ENCODE data around the gene ZNF488.
"Not testable (repeated sequence)": the region's sequence is repeated elsewhere in the genome, so short reads cannot be mapped to it uniquely, and the experiment has no call there.

The ZNF488 gene

DNA sequence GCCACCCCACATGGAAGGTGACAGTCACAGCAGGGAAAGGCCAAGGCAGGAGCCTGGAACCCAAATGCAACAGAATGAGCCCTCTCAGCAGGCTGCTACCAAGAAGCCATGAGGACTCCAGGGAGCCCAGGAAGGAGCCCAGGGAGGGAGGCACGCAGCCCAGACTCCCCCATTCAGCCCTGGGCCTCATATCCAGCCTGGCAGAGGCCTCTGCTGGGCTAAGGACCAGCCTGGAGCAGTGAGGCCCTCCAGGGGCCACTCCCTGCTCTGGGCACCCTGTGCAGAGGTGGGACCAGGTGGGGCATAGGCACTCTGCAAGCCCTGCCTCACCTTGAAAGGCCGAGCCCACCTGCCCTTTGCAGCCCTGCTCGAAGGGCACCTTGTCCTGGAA lies 25.8 kb upstream of the ZNF488 start:
- no peak for DNase-seq (ENCODE audit: low read depth in 4 of 4, low spot score in 1 of 4)

DNA sequence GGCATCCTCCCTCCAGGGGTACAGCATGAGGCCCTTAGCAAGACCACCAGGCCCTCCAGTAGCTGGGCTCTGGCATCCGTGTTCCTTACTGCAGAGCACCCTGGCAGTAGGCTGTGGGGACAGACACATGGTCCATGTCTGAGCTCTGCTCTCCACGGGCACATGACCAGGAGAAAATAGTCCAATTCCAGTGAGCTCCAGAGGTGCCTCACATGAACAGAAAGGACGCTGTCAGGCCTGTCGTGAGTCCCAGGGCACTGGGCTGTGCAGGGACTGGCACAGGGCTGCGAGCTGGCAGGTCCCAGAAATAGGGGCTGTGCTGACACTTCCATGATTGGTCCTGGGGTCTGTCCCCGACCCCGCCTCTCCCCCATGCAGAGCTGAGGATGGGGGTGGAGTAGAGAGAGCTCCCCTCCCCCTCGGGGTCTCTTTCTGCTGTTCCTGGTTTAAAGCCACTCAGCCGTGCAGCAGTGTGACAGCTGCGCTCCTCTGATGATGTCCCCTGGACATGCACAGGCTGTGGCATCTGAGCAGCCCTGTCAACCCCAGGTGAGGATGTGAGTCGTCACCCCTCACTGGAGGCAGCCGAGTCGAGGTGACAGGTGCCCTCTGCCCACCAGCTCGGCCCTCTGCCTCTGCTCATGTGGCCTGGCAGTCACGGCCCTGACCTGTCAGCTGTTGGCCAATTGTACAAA lies 25.2 kb upstream of the ZNF488 start:
- DNase-seq (ENCODE audit: low read depth in 4 of 4, low spot score in 1 of 4) = no peak

DNA sequence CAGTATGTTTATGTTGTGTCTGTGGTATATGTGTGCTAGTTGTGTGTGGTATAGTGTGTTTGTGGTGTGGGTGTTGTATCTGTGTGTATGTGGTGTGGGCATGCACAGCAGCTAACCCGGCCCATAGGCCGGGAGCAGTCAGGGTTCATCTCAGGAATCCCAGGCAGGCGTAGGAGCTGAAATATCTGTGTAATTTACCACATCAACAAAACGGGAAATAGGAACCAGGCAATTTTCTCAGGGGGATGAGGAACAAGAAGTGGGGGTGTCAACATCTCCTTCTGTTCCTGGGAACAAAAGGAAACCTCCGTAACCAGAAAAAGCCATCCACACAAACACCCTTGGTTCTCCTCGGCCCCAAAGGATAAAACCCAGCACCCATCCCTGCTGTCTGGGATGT lies 24.5 kb upstream of the ZNF488 start:
- DNase-seq (ENCODE audit: low read depth in 4 of 4, low spot score in 1 of 4) = no peak

DNA sequence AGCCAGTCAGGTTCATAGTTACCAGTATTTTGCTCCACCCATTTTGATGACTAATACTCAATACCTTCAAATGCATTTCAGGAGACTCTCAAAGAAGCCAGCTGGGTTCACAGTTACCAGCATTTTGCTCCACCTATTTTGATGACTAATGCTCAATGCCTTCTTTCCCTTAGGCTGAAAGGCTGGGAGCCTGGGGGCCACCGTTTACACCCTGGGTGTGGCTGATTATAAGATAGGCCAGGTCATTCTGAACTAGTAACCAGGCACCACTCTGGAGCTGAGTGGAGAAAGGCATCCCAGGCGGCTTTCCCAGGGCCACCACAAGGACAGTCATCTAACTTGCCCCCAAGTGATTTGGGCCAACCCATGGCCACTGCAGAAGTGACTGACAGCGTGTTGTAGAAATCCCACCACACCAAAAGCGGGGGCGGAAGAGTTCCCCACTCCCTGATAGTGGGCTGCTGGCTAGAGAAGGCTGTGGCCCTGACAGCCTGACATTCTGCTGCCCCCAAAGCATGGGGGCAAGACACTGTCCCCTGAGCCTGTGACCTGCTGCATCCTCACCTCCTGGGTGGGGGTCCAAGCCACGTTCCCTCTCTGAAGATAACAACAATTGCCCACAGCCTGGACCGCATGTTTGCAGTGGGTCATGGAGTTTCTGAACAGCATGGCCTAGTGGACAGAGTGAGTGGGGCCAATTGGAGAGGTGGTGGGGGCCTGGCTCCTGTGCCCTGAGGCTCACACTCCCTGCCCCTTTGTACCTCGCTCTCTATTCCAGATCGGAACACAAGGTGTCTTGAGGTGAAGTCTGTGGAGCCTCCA lies 23.0 kb upstream of the ZNF488 start:
- DNase-seq (ENCODE audit: low read depth in 4 of 4, low spot score in 1 of 4) = no peak

DNA sequence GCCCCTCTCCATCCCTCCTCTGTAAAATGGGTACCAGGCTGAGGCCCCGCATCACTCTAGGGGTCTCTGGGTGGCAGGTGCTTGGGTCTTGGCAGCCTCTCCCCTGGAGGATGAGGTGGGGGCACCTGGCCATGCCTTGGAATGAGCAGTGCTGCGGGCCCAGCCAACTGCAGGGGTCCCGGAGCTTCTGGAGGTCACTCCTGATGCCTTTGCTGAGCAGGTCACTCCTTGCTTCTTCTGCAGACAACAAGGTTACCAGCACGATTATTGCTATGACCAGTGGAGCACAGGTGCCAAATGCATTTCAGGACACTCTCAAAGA lies 22.4 kb upstream of the ZNF488 start:
- no peak for DNase-seq (ENCODE audit: low read depth in 4 of 4, low spot score in 1 of 4)

DNA sequence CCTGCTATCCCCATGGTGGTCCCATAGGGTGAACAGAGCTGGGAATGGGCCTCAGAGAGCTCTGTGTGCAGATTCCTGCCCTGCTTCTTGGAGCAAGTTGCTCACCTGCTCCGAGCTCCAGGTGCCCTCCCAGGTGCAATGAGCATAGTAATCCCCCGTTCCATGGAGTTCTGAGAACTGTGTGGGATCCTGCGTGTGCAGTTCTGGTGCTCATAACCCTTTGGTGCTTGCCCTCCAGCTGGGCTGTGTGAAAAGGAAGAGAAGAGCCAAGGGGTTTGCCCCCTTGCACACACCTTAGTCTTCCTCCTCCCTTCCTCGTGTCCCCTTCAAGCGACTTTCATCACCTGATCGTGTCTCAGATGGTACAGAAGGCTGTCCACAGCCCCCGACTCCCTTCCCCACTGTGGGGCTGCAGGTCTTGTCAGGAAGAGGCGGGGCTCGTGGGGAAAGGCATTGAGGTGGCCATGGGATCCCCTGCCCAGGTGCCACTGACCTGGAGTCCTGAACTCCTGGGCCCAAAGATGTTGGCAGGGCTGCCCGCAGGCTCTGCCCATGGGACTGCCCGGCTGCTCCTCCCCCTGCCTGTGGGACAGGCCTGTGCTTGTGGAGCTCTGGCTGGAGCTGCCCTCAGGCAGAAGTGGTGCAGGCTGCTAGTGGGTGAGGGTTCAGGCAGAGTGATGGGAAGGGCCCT lies 21.9 kb upstream of the ZNF488 start:
- no peak for DNase-seq (ENCODE audit: low read depth in 4 of 4, low spot score in 1 of 4)

DNA sequence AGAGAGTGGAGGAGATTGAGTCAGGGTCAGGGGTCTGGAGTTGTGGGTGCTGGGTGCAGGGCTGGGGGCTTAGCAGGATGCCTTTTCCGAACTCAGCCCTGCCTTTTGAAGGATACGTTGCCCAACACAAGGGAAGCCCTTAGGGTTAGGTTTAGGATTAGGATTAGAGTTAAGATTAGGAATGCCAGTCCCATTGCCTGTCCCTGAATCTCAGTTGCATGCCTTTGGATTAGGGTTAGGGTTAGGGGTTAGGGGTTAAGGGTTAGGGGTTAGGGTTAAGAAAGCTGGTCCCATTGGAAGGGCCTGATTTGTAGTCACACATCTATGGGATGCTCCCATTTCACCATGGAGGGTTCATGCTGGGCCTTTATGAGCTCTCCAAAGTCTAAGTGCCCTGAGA lies 20.8 kb upstream of the ZNF488 start:
- no peak for DNase-seq (ENCODE audit: low read depth in 4 of 4, low spot score in 1 of 4)

DNA sequence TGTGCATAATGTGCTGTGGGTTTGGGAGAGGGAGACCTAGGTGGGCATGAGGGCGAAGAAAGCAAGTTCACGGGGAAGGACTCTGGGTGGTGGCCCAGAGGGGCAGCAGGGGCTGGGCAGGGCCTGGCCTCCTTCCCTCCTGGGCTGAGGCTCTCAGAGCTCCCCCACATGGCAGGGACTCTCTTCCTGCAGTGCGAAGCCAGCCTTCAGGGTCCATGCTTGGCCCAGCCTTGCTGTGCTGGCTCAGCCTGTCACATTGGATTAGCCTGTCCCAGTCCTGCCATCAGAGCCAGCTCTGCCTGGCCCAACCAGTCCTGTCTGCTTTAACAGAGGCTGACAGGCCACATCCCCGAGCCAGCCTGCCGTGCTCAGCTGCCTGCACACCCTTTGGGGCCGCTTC lies 20.4 kb upstream of the ZNF488 start:
- DNase-seq (ENCODE audit: low read depth in 4 of 4, low spot score in 1 of 4) = no peak

DNA sequence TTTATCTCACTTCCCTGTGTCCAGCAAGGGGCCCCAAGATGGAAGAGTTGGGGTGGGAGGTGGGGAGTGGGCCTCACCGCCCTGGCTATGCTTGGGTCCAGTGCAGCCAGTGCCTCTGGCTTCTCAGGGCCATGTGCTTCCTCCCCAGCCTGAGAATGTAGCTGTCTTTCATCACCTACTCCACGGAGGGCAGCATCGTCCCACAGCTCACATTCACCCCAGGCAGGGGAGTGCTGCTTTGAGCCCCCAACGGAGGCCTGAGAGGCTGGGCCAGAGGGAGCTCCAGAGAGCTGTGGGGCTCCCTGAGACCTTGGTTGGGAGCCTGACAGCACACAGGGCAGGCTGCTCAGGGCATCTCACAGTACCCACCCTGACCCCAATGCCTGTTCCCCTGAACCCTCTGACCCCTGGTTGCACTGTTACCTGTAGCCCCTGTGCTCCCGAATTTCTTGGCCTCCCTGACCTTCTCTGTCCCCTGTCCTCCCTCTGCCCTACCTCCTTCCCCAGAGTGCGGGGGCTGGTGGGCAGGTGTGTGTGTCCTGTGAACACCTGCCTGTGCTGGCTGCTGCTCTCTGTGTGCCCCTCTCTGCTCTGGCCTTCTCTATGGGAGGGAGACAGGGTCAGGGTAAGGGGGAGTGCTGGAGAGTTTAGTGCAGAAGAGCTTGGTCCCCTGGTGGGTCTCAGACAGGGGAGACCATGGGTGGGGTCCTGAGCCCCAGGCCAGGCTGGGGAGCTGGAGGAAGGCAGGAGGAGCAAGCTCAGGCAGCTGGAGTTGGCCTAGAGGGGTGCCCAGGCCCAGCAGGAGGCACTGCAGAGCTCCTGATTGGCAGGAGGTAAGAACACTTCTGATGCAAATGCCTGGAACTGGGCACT lies 19.6 kb upstream of the ZNF488 start:
- no peak for DNase-seq (ENCODE audit: low read depth in 4 of 4, low spot score in 1 of 4)

DNA sequence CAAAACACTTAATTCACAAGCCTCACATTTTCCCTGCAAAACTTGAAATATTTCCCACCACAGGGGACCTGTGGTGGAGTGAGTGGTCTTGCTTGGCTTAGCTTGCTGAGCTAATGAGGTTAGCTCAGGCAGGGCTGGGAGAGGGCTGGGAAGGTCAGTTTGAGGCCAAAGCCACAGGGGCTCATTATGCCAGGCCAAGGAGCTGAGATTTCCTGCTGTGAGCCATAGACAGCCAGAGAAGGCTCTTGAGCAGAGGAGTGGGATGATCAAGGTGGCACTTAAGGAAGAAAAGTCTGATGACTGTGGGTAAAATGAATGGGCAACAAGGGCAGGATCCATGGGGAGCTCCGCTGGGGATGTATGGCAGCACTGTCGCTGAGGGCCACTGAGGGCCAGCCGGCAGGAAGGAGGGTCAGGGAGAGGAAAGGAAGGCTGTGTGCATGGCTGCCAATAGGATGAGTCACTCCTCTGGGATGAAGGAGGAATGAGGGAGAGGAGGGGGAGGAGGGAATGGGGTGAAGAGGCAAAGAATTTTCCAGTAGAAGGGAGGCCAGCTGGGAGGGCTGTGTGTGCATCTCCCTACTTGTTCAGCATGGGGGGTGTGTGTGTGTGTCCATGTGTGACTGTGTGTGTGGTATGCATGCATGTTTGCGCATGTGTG lies 18.7 kb upstream of the ZNF488 start:
- no peak for DNase-seq (ENCODE audit: low read depth in 4 of 4, low spot score in 1 of 4)

DNA sequence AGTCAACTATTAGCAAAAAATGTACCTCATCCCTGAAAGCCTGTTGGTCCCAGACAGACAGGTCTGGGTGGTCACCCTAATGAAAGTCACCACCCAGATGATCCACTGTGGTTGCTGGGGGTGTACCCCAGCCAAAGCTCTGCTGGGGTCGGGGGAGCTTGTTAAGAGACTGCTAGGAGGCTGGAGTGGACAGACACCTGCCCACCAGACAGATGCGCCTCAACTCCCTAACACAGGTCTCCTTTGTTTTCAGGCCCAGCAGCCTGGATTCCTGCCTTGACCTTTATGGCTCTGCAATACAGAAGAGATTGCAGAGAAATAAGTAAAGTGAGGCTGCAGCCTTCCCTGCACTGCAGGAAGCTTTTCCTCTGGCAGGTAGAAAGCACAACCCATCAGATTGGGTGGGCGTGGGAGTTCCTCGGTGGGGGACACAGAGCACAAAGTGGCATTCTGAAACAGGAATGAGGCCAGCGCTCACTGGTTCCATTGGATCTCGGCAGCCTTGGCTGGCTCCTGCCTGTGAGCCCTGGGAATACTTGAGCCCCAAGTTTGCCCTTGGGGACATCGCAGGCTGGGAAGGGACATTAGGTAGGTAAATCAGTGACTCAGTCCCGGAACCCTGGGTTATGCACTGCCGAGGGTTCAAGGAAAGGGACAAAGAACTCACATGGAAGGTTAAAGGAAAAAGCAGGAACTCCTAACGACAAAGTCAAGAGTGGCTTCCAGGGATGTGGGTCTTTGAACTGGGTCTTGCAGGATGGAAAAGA lies 18.0 kb upstream of the ZNF488 start:
- no peak for DNase-seq (ENCODE audit: low read depth in 4 of 4, low spot score in 1 of 4)

DNA sequence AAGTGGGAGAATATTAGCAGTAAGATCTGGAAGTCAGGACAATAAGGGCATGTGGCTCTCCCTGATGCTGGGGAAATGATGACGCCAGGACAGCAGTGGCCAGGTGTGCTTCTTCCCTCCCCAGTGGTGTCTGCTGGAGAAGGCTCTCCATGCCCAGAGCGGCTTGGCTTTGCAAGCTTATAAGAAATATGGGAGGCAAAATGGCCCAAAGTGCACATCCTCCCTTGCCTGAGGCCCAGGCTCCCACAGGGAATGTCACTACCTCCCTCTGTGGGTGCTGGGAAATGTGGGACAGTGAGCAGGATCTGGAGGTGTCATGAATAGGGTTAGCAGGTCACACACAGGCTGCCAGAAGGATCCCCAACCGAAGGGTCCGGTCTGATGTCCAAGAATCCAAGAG lies 17.1 kb upstream of the ZNF488 start:
- no peak for DNase-seq (ENCODE audit: low read depth in 4 of 4, low spot score in 1 of 4)

DNA sequence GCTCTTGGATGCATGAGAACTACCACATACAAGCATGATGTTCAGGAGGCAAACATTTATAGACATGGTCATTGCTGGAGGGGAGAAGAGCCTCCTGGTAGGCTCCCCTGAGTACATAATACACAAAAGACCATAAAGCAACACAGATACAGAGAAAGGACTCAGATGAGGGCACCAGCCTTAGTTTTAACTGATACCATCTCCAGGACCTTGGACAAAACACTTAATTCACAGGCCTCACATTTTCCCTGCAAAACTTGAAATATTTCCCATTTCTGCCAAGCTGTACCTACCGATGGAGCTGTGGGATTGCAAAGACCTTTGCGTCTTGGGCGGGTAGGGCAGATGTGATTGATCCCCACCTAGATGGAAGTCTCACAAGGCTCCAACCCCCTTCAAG lies 16.7 kb upstream of the ZNF488 start:
- DNase-seq (ENCODE audit: low read depth in 4 of 4, low spot score in 1 of 4) = no peak

DNA sequence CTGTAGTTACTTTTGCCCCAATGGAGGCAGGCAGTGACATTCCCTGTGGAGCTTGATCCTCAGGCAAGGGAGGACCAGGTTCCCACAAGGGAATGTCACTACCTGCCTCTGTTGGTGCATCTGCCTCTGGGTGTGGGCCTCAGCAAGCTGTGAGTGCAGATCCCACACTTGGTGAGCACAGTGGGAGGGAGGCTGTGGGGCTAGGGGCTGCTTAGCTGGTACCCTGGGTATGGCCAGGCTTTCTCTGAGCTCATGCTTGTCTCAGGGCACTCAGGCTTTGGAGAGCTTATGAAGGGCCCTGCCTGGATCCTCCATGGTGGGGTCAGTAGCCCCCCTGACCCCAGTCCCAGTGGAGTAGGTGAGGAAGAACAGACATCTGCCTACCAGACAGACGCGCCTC lies 16.2 kb upstream of the ZNF488 start:
- DNase-seq (ENCODE audit: low read depth in 4 of 4, low spot score in 1 of 4) = no peak

DNA sequence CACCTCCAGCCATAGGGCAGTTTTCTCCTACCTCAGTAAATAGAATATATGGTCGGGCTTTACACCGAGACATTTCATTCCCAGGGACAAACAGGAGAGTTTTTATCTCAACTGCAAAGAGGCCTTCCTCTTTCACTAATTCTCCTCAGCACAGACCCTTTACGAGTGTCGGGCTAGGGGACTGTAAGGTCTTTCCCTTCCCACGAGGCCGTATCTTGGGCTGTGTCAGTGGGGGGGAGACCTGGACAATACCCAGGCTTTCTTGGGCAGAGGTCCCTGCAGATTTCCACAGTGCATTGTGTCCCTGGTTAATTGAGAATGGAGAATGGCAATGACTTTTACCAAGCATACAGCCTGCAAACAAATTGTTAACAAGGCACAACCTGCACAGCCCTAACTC lies 13.2 kb upstream of the ZNF488 start:
- no peak for DNase-seq (ENCODE audit: low read depth in 4 of 4, low spot score in 1 of 4)

DNA sequence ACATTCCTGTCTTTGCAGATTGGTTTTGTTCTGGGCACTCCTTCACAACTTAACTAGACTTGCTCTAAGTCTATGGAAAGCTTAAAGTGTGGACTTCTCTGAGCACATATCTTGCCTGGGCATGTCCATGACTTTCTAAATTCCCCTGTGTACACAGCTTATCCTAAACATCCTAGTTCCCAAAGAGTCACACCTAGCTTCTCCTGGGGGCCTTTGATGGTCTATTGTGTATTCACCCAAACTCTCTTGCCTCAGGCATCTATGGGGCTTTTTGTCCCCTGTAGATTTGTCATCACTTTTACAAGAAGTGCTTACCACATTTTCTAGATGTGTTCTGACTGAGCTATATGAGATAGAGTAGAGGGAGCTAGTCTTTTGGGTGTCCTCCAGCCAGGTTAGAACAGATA lies 12.2 kb upstream of the ZNF488 start:
- no peak for DNase-seq (ENCODE audit: low read depth in 4 of 4, low spot score in 1 of 4)

DNA sequence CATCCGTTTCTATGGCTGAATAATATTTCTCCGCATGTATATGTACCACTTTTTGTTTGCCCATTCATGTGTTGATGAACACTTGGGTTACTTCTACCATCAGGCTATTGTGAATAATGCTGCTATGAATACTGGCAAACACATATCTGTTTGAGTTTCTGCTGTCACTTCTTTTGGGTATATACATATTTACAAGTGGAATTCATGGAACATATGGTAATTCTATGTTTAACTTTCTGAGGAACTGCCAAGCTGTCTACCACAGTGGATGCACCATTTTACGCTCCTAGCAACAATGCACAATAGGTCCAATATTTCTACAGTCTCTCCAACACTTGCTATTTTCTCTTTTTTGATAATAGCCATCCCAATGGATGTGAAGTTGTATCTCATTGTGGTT lies 5.5 kb upstream of the ZNF488 start:
- no peak for DNase-seq (ENCODE audit: low read depth in 4 of 4, low spot score in 1 of 4)

DNA sequence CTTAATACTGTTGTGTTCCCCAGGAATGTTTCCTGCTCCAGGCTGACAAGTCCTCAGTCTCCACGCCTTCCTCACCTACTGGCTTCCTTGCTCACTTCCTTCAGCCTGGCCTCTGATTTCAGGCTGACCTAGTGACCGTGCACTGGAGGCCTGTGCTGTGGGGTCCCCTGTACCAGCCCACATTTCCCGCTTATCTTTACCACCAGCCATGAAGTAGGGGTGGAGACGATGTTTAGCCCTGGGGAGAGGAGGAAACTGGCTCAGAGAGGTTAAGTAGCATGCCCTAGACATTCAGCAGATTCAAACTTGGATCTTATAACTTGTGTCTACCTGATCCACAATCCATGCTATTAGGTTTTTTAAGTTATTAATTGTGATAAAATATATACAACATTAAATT lies 4.8 kb upstream of the ZNF488 start:
- DNase-seq (ENCODE audit: low read depth in 4 of 4, low spot score in 1 of 4) = no peak

DNA sequence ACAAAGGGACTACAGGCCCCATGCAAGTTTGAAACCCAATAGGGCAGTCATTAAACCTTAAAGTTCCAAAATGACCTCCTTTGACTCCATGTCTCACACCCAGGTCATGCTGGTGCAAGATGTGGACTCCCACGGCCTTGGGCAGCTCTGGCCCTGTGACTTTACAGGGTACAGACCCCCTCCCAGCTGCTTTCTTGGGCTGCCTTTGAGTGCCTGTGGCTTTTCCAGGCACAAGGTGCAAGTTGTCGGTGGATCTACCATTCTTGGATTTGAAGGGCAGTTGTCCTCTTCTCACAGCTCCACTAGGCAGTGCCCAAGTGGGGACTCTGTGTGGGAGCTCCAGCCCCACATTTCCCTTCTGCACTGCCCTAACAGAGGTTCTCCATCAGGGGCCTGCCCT lies 2.0 kb upstream of the ZNF488 start:
- DNase-seq (ENCODE audit: low read depth in 4 of 4, low spot score in 1 of 4) = not testable (repeated sequence)

Data from stimulated activated CD4-positive, alpha-beta T cell treated with anti-CD3 and anti-CD28 coated beads, Interleukin-1b, Interleukin-23, amount 100 ng/mL, for 24 hours (primary cell).